GM18502 (cell line): ENCODE results near the gene TAF1B.
"Not testable (repeated sequence)": the region's sequence is repeated elsewhere in the genome, so short reads cannot be mapped to it uniquely, and the experiment has no call there.

Experiments used
- ATAC-seq: cut with Tn5 transposase; IDR thresholded peaks from one replicate; pipeline ENCODE4 v1.9.1; 2021; ENCODE audit warnings: mild to moderate bottlenecking; ENCODE audit not compliant: unreplicated experiment, poor library complexity

The TAF1B gene

DNA sequence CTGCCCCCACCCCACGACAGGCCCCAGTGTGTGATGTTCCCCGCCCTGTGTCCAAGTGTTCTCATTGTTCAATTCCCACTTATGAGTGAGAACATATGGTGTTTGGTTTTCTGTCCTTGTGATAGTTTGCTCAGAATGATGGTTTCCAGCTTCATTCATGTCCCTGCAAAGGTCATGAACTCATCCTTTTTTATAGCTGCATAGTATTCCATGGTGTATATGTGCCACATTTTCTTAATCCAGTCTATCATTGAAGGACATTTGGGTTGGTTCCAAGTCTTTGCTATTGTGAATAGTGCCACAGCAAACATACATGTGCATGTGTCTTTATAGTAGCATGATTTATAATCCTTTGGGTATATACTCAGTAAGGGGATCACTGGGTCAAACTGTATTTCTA, 83.7 kb downstream of the TAF1B start:
- ATAC-seq = not testable (repeated sequence)

- ATAC-seq = no peak
Observed at GRCh38 chr2:9937258-9937657, 94.0 kb downstream of the TAF1B start.

GRCh38 chr2:9937968-9938367, 94.7 kb downstream of the TAF1B start:
- no peak for ATAC-seq

DNA sequence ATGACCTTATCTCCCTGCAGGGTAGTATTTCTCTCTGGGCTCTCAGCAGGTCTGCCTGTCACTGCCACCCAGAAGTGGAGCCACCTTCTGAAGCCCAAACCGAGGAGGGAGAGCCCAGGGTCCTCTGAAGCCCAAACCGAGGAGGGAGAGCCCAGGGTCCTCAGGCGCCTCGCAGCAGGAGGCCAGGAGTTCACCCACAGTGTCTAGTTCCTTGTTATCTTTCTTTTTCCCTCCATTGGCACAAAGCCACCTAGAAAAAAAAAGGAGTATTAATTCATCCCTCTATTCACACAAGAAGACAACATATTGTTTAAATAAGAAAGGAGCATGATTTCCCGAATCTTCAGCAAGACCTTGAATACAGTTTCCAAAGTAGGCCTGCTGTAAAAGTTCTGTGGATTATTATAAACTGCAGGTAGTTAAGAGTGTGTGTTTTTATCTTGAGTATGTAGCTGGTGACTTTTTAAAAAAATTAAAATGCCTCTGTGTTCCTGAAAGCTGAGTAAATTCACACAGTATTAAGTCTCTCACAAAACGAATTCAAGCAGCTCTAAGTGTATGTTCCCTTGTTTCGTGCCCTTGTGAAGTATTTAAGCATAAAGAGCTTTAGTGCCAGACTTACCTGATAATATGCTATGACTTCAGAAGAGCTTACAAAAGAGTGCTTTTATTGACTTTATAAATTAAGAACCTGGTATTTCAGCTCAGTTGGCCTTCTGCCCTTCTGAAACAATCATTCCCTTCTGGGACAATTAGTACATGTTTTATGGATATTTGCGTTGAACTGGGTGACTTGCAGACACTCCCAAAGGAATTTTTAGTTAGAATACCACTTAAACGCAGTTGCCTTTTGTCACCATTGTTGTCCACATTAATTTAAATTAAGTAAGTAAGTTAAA, 96.6 kb downstream of the TAF1B start:
- ATAC-seq = no peak

- ATAC-seq = no peak
Observed at GRCh38 chr2:9941196-9941995, 98.1 kb downstream of the TAF1B start.

DNA sequence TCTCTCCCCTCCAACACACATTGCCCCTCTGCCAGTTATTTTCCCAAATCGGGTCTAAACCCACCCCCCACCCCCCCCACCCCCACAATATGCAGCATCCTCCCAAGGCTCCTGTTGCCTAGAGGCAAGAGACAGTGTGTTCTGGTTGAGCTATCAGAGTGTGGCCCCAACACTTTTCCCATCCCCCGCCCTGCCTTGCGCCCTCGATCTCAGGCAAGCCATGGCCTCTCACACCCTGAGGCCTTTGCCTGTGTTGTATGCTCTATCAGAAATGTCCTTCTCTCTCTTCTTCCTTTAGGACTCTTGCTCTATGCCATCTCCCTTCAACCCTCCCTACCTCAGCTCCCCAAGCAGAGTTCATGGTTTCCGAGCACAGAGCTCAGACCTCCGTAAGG, 98.7 kb downstream of the TAF1B start:
- no peak for ATAC-seq

DNA sequence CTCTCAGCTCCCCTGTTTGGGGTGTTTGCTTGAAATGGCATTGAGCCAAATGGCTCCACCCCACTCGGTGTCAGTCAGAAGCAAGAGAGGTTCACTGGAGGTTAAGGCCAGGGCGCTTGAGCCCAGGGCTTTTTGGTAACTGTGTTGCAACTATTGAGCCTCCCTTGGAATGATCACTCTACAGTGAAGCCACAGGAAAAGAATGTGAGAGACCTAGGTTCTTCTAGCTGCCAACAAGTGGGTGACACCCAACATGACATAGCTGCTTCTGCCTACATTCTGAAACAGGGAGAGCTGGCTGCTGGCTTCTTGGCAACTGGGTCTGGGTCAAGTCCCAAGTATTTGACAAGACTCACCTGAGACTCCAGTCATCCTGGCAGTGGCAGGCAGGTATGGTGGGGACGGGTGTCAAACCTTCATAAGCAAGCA, 101.1 kb downstream of the TAF1B start:
- ATAC-seq = no peak

- no peak for ATAC-seq
Observed at GRCh38 chr2:9945596-9945995, 102.3 kb downstream of the TAF1B start.

- ATAC-seq = no peak
Observed at GRCh38 chr2:9946076-9946475, 102.8 kb downstream of the TAF1B start.

DNA sequence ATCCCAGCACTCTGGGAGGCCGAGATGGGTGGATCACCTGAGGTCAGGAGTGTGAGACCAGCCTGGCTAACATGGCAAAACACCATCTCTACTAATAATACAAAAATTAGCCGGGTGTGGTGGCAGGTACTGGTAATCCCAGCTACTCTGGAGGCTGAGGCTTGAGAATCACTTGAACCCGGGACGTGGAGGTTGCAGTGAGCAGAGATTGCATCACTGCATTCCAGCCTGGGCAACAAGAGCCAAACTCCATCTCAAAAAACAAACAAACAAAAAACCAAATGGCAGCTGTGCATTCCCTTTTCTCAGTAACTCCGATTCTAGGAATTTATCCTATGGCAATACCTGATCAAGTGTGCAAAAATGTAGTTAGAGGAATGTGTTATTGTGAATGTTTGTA, 103.5 kb downstream of the TAF1B start:
- ATAC-seq = no peak

- ATAC-seq = no peak
Observed at GRCh38 chr2:9948721-9949120, 105.4 kb downstream of the TAF1B start.

DNA sequence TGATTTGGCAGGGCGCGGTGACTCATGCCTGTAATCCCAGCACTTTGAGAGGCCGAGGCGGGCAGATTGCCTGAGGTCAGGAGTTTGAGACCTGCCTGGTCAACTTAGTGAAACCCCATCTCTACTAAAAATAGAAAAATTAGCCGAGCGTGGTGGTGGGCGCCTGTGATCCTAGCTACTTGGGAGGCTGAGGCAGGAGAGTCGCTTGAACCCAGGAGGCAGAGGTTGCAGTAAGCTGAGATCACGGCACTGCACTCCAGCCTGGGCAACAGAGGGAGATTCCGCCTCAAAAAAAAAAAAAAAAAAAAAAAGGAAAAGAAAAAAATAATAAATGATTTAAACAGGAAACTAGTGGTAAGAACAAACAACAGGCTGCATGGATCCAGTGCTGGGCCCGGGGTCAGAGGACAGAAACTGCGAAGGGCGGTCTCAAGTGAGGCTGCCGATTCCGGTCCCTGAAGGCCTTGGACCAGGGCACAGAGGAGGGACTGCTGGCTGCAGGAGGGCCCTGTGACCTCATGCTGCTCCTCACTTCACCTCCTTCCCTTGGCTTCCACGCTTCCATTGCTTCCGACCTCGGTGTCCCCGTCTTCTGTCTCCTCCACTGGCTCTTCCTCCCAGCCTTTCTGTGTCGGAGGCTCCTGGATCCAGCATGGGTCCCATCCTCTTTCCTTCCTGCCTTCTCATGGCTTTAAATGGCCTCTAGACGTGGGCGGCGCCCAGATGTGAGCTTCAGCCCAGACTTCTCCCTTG, 106.1 kb downstream of the TAF1B start:
- ATAC-seq = no peak

DNA sequence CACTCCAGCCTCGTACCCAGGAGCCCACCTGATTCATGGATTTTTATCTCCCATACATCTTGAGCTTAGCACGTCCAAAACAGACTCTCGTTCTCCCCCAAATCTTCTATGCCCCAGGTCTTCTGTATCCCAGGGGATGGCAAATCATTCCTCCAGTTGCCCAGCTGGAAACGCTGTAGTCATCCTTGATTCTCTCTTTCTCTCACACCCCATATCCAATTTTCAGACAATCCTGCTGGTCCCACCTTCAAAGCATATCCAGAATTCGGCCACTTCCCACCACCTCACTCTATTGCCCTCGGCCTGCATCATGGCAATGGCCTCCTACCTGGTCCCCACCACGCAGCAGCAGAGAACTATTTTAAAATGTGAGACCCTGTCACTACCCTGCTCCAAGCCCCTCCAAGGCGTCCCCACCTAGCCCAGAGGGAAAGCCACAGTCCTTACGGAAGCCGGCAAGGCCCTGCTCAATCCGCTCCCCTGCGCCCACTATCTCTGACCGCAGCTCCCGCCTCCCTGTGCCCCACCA, 106.8 kb downstream of the TAF1B start:
- no peak for ATAC-seq

- peak; percentile 44 for ATAC-seq
Observed at GRCh38 chr2:9950521-9951271, 107.4 kb downstream of the TAF1B start.

- no peak for ATAC-seq
Observed at GRCh38 chr2:9951272-9951521, 107.9 kb downstream of the TAF1B start.

DNA sequence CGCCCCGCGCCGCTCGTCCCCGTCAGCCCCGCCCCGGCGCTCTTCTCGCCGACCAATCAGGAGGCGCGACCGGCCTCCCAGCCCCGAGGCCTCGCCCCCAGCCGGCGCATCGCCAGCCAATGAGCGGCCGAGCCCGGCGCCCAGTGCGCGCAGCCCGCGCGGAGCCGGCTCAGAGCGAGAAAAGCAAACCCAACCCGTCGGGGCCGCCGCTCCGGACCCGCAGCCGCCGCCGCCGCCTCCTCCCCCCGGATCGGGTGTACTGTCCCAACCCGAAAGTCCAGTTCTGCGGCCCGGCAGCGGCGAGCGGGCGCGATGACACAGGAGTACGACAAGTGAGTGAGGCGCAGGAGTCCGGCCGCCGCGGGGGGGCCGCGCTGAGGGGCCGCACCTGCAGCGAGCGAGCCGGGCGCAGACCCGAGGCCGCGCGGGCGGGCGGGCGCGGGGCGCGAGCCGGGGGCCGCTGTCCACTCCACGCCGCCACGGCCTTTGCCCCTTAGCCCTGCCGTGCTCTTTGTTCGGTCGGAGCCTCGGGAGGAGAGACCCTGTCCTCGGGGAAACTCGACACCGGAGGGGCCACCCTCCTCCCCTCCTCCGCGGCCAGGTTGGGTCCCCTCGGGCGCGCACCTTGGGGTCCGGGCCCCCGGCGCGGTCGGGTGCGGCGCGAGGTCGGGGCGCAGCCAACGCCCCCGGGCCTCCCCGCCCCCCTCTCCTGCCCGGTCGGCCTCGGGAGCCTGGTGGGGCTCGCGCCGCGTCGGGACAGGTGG, 108.4 kb downstream of the TAF1B start, which contains the start of gene GRHL1:
TSS of gene GRHL1 (plus strand) at position 172 of the 764 bp plus-strand sequence. CDS start at position 313, 141 bp downstream.
- ATAC-seq = peak; percentile 96

DNA sequence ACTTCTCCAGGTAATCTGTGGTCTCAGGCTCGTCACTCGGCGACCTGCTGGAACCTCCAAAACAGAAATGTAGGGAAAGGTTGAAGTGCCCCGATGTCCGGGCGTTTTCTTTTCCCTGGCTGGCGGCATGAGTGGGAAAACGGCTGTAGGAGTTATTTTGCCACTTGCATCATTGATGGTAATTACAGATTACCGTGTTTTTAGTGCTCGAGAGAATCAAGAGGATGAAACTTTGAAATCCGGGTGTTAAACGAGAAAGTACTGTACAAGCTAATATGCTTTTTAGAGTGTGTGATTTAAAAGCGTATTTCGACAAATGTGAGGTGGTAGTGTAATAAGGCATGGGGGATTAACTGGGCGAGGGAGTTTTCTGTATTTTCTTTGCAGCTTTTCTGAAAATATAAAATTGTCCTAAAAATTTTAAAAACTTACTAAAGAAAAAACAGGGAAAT, 109.0 kb downstream of the TAF1B start:
- ATAC-seq = no peak

- ATAC-seq = no peak
Observed at GRCh38 chr2:9952856-9953503, 109.7 kb downstream of the TAF1B start.

GRCh38 chr2:9954136-9954535, 110.9 kb downstream of the TAF1B start:
- ATAC-seq = no peak
